ENCODE measurements around the gene TSKS. TPM values are rescaled to one million over a fixed set of nuclear protein-coding genes. Genes with fewer than 3 reads are reported as not detected.

Gene TSKS
- total RNA-seq, 1 donor from 2014 or later = 1.2 TPM

DNA sequence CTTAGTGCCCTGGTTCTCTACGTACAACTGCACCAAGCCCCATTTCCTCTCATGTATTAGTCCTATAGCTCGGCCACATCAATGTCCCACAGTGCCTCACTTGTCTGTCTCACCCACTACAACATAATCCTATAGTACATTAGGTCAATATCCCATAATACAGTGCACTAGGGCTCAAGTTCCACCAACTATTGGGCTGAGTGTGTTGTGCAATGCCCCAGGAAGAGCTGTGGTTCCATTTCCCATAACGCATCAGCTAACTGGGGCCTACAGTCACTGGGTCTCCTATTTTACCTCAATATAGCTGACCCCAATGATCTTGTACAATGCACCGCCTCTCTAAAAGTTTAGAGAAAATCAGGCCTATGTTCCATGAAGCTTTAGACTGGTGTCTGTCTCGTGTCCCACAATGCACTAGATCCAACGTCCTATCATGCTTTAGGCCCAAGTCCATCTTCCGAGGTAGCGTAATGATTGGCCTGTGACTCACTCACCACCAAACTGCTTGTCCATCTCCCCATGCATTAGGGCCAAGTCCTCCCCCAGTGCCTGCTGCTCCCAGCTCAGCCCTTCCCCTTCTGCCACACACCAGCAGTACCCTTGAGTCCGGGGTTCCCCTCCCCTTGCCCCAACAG, 21.8 kb downstream of the TSKS start:
- Histone ChIP-seq H3K27ac (no peak overlapping the region), H3K36me3 (no peaks in the 10 kb centered on the region), H3K4me3 (no peak overlapping the region), H3K27me3 (no peaks in the 10 kb centered on the region), H3K4me1 (no peaks in the 10 kb centered on the region), H3K9me3 (no peaks in the 10 kb centered on the region)
- intact Hi-C loops (cut with DNase I) = no loop called here
- DNase-seq (ENCODE audit: extremely low spot score in 2 of 2) = no peak
- TF ChIP-seq, protein P1, sequence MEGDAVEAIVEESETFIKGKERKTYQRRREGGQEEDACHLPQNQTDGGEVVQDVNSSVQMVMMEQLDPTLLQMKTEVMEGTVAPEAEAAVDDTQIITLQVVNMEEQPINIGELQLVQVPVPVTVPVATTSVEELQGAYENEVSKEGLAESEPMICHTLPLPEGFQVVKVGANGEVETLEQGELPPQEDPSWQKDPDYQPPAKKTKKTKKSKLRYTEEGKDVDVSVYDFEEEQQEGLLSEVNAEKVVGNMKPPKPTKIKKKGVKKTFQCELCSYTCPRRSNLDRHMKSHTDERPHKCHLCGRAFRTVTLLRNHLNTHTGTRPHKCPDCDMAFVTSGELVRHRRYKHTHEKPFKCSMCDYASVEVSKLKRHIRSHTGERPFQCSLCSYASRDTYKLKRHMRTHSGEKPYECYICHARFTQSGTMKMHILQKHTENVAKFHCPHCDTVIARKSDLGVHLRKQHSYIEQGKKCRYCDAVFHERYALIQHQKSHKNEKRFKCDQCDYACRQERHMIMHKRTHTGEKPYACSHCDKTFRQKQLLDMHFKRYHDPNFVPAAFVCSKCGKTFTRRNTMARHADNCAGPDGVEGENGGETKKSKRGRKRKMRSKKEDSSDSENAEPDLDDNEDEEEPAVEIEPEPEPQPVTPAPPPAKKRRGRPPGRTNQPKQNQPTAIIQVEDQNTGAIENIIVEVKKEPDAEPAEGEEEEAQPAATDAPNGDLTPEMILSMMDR (IDR thresholded peaks at IDR 0.05) = no peak
- TF ChIP-seq POLR2AphosphoS5 (IDR thresholded peaks at IDR 0.05; ENCODE audit: insufficient read depth in 1 of 2, low read depth in 1 of 2) (no peak), POLR2A (IDR thresholded peaks at IDR 0.05) (no peak)

DNA sequence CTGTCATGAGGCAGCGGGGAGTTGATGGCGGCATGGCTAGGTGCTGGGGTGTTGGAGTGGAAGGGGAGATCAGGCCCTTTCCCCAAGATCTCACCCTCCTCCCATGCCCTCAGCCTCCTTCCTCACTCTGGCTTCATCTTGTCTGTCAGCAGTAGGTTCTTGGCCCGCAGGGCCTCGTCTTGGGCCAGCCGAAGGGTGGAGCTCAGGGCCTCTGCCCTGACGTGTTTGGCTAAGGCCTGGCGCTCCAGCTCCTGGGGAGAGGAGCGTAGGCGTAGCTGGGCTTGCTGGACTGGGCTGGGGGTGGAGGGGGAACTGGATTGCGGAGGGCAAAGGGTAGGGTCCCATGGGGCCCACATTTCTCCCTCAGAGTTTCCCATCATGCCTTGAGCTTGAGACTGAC, 23.2 kb downstream of the TSKS start:
- intact Hi-C loops (cut with DNase I) = no loop called here
- no peaks in the 10 kb centered on the region for H3K27me3 ChIP-seq
- TF ChIP-seq POLR2AphosphoS5 (IDR thresholded peaks at IDR 0.05; ENCODE audit: insufficient read depth in 1 of 2, low read depth in 1 of 2) (no peak), POLR2A (IDR thresholded peaks at IDR 0.05) (no peak)
- TF ChIP-seq, protein P1 (IDR thresholded peaks at IDR 0.05) = no peak
- no peaks in the 10 kb centered on the region for H3K9me3 ChIP-seq
- no peak for DNase-seq (ENCODE audit: extremely low spot score in 2 of 2)
- no peak overlapping the region for H3K4me3 ChIP-seq
- H3K4me1 ChIP-seq = no peaks in the 10 kb centered on the region
- no peak overlapping the region for H3K27ac ChIP-seq
- no peaks in the 10 kb centered on the region for H3K36me3 ChIP-seq

- H3K27me3 ChIP-seq = no peaks in the 10 kb centered on the region
- H3K27ac ChIP-seq = no peak overlapping the region
- intact Hi-C loops (cut with DNase I) = no loop called here
- DNase-seq (ENCODE audit: extremely low spot score in 2 of 2) = no peak
- H3K4me1 ChIP-seq = no peaks in the 10 kb centered on the region
- H3K4me3 ChIP-seq = no peak overlapping the region
- TF ChIP-seq, protein P1 (IDR thresholded peaks at IDR 0.05) = no peak
- TF ChIP-seq POLR2AphosphoS5 (IDR thresholded peaks at IDR 0.05; ENCODE audit: insufficient read depth in 1 of 2, low read depth in 1 of 2) = no peak
- no peak for TF ChIP-seq POLR2A (IDR thresholded peaks at IDR 0.05)
- H3K36me3 ChIP-seq = no peaks in the 10 kb centered on the region
- no peaks in the 10 kb centered on the region for H3K9me3 ChIP-seq
Measured at GRCh38 chr19:49739098-49739497, 24.0 kb downstream of the TSKS start.

DNA sequence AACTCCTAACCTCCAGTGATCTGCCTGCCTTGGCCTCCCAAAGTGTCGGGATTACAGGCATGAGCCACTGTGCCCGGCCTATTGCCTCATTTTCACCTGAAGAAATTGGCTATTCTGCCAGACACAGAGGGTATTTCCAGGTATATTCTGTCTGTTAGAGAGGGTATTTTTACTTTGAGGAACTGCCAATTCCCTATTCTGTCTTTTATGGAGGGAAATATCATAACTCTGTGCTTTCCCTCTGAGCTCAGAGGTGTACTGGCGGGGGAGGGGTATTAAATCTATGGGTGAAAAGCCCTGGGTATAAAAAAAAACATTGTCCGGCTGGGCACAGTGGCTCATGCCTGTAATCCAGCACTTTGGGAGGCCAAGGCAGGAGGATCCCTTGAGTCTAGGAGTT, 24.8 kb downstream of the TSKS start:
- Histone ChIP-seq H3K4me3 (no peak overlapping the region), H3K36me3 (no peaks in the 10 kb centered on the region), H3K9me3 (no peaks in the 10 kb centered on the region), H3K4me1 (no peaks in the 10 kb centered on the region), H3K27ac (no peak overlapping the region), H3K27me3 (no peaks in the 10 kb centered on the region)
- no peak for DNase-seq (ENCODE audit: extremely low spot score in 2 of 2)
- intact Hi-C loops (cut with DNase I) = no loop called here
- TF ChIP-seq POLR2A (IDR thresholded peaks at IDR 0.05) = no peak
- TF ChIP-seq POLR2AphosphoS5 (IDR thresholded peaks at IDR 0.05; ENCODE audit: insufficient read depth in 1 of 2, low read depth in 1 of 2) = no peak
- TF ChIP-seq, protein P1 (IDR thresholded peaks at IDR 0.05) = no peak

GRCh38 chr19:49730166-49730565, 32.9 kb downstream of the TSKS start:
- no peak for TF ChIP-seq POLR2AphosphoS5 (IDR thresholded peaks at IDR 0.05; ENCODE audit: insufficient read depth in 1 of 2, low read depth in 1 of 2)
- TF ChIP-seq, protein P1 (IDR thresholded peaks at IDR 0.05) = no peak
- no peak for TF ChIP-seq POLR2A (IDR thresholded peaks at IDR 0.05)
- no peak overlapping the region for H3K4me3 ChIP-seq
- no peaks in the 10 kb centered on the region for H3K36me3 ChIP-seq
- peaks cover 4% of the 10 kb centered on the region for H3K4me1 ChIP-seq
- intact Hi-C loops (cut with DNase I) = no loop called here
- no peak for DNase-seq (ENCODE audit: extremely low spot score in 2 of 2)
- H3K27me3 ChIP-seq = no peaks in the 10 kb centered on the region
- H3K27ac ChIP-seq = no peak overlapping the region
- H3K9me3 ChIP-seq = no peaks in the 10 kb centered on the region

All from vagina (tissue), 2 donors.